ENCODE measurements around the gene GSK3A. TPM values are rescaled to one million over a fixed set of nuclear protein-coding genes. Genes with fewer than 3 reads are reported as not detected.

GSK3A gene
- total RNA-seq, 4 donors from 2014 or later, result 33.8 to 46.1 (median 41.8) TPM

- intact Hi-C loops (cut with DNase I), result no loop called here
- no peaks in the 10 kb centered on the region for H3K27me3 ChIP-seq
- peaks cover 8 to 26% (median 17%) of the 10 kb centered on the region in 4 donors for H3K4me1 ChIP-seq
- 83% methylated on average over 9 of the region's 32 CpGs for WGBS
- no peak for TF ChIP-seq POLR2A (IDR thresholded peaks at IDR 0.05; ENCODE audit: low read depth)
- no peak for TF ChIP-seq EP300 (IDR thresholded peaks at IDR 0.05)
- TF ChIP-seq POLR2AphosphoS5 (IDR thresholded peaks at IDR 0.05), result no peak
- no peak for TF ChIP-seq CTCF (IDR thresholded peaks at IDR 0.05)
- H3K9me3 ChIP-seq, result no peaks in the 10 kb centered on the region
- no peak for DNase-seq (ENCODE audit: extremely low spot score)
- peak overlapping the region in 3 of 4 donors; percentile 27 to 40 (median 28) for H3K27ac ChIP-seq (replicated peaks in 1 of 4)
- H3K4me3 ChIP-seq, result peak overlapping the region in 2 of 4 donors; percentile 18 to 21
- peaks cover 34 to 79% (median 67%) of the 10 kb centered on the region in 4 donors for H3K36me3 ChIP-seq
Measured at GRCh38 chr19:42199440-42200115, 42.8 kb downstream of the GSK3A start.

GRCh38 chr19:42198676-42199439 lies 43.5 kb downstream of the GSK3A start:
- Histone ChIP-seq H3K4me1 (peaks cover 8 to 26% (median 17%) of the 10 kb centered on the region in 4 donors), H3K27me3 (no peaks in the 10 kb centered on the region), H3K27ac (replicated peaks in 1 of 4) (peak overlapping the region in 3 of 4 donors; percentile 27 to 40 (median 28)), H3K4me3 (peak overlapping the region in 2 of 4 donors; percentile 18 to 21), H3K36me3 (peaks cover 28 to 72% (median 60%) of the 10 kb centered on the region in 4 donors), H3K9me3 (no peaks in the 10 kb centered on the region)
- DNase-seq (ENCODE audit: extremely low spot score), result no peak
- intact Hi-C loops (cut with DNase I), result no loop called here
- WGBS, result 67% methylated on average over 3 of the region's 7 CpGs
- TF ChIP-seq CTCF (IDR thresholded peaks at IDR 0.05), result no peak
- TF ChIP-seq EP300 (IDR thresholded peaks at IDR 0.05), result no peak

- Histone ChIP-seq H3K4me3 (no peak overlapping the region), H3K4me1 (peaks cover 8 to 26% (median 17%) of the 10 kb centered on the region in 4 donors), H3K27ac (replicated peaks in 1 of 4) (no peak overlapping the region), H3K9me3 (peaks cover 0 to 7% (median 0%) of the 10 kb centered on the region in 4 donors), H3K36me3 (peaks cover 20 to 57% (median 46%) of the 10 kb centered on the region in 4 donors), H3K27me3 (no peaks in the 10 kb centered on the region)
- 63% methylated on average over 5 of the region's 5 CpGs for WGBS
- DNase-seq (ENCODE audit: extremely low spot score), result no peak
- intact Hi-C loops (cut with DNase I), result no loop called here
- TF ChIP-seq EP300 (IDR thresholded peaks at IDR 0.05) (no peak), POLR2A (IDR thresholded peaks at IDR 0.05; ENCODE audit: low read depth) (no peak), POLR2AphosphoS5 (IDR thresholded peaks at IDR 0.05) (no peak), CTCF (IDR thresholded peaks at IDR 0.05) (no peak)
Measured at GRCh38 chr19:42197375-42197817, 45.0 kb downstream of the GSK3A start.

GRCh38 chr19:42196011-42197001 lies 46.1 kb downstream of the GSK3A start:
- TF ChIP-seq POLR2A (IDR thresholded peaks at IDR 0.05; ENCODE audit: low read depth) (no peak), EP300 (IDR thresholded peaks at IDR 0.05) (no peak), POLR2AphosphoS5 (IDR thresholded peaks at IDR 0.05) (no peak), CTCF (IDR thresholded peaks at IDR 0.05) (no peak)

More at GRCh38 chr19:42196011-42197001, 46.1 kb downstream of the GSK3A start:
- peaks cover 8 to 25% (median 15%) of the 10 kb centered on the region in 4 donors for H3K4me1 ChIP-seq
- H3K27me3 ChIP-seq, result no peaks in the 10 kb centered on the region
- no peak overlapping the region for H3K4me3 ChIP-seq
- intact Hi-C loops (cut with DNase I), result no loop called here
- DNase-seq (ENCODE audit: extremely low spot score), result no peak
- no peak overlapping the region for H3K27ac ChIP-seq (replicated peaks in 1 of 4)
- peaks cover 19 to 46% (median 37%) of the 10 kb centered on the region in 4 donors for H3K36me3 ChIP-seq
- WGBS, result 89% methylated on average over 47 of the region's 47 CpGs
- peaks cover 0 to 7% (median 0%) of the 10 kb centered on the region in 4 donors for H3K9me3 ChIP-seq
